Measurements from ENCODE around the gene HIVEP2. TPM values are rescaled to one million over a fixed set of nuclear protein-coding genes. Genes with fewer than 3 reads are reported as not detected.

The HIVEP2 gene
- total RNA-seq, 1 experiment from 2014 or later = 10.3 TPM

DNA sequence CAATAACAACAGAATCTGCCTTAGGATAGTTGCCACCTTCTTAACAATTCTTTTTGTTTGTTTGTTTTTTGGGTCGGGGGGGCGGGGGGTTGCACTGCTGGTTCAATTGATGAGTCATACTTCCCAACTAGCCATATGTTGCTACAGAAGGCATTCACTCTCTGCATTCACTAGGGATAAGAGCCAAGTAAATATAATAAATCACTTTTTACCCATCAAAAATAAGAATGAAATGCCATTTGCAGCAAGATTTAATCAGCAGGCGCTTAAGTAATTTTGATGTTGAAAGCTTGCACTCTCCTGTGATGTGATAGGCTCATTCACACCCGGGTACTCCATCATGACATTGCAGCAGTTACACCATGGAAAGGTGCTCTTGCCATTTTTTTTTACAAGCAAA lies 209.8 kb downstream of the HIVEP2 start:
- ChIA-PET CTCF (no interaction called here), POLR2A (no interaction called here)
- Histone ChIP-seq H3K4me1 (ENCODE audit: control insufficient read depth, insufficient read depth, low read length) (no peaks in the 10 kb centered on the region), H3K4me3 (ENCODE audit: low read depth in 2 of 2, low read length in 2 of 2) (no peak overlapping the region), H3K9me3 (ENCODE audit: control insufficient read depth, insufficient read depth, low read depth, low read length) (no peaks in the 10 kb centered on the region), H3K27me3 (ENCODE audit: control insufficient read depth, insufficient read depth, low read length) (peaks cover 2% of the 10 kb centered on the region; the same call in 1 of the 2 replicates), H3K36me3 (ENCODE audit: control insufficient read depth, insufficient read depth, low read length) (no peaks in the 10 kb centered on the region), H3K27ac (ENCODE audit: low read length) (no peak overlapping the region)
- no TSS peak for BruUV-seq (replicated peaks)
- no peak for TF ChIP-seq TCF7L2 (IDR thresholded peaks at IDR 0.05; ENCODE audit: low read depth, low read length)
- TF ChIP-seq, protein P1, sequence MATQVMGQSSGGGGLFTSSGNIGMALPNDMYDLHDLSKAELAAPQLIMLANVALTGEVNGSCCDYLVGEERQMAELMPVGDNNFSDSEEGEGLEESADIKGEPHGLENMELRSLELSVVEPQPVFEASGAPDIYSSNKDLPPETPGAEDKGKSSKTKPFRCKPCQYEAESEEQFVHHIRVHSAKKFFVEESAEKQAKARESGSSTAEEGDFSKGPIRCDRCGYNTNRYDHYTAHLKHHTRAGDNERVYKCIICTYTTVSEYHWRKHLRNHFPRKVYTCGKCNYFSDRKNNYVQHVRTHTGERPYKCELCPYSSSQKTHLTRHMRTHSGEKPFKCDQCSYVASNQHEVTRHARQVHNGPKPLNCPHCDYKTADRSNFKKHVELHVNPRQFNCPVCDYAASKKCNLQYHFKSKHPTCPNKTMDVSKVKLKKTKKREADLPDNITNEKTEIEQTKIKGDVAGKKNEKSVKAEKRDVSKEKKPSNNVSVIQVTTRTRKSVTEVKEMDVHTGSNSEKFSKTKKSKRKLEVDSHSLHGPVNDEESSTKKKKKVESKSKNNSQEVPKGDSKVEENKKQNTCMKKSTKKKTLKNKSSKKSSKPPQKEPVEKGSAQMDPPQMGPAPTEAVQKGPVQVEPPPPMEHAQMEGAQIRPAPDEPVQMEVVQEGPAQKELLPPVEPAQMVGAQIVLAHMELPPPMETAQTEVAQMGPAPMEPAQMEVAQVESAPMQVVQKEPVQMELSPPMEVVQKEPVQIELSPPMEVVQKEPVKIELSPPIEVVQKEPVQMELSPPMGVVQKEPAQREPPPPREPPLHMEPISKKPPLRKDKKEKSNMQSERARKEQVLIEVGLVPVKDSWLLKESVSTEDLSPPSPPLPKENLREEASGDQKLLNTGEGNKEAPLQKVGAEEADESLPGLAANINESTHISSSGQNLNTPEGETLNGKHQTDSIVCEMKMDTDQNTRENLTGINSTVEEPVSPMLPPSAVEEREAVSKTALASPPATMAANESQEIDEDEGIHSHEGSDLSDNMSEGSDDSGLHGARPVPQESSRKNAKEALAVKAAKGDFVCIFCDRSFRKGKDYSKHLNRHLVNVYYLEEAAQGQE (IDR thresholded peaks at IDR 0.05; ENCODE audit: insufficient read depth in 1 of 2, low read depth in 2 of 2, low read length in 1 of 2) = no peak
- TF ChIP-seq, protein P2, sequence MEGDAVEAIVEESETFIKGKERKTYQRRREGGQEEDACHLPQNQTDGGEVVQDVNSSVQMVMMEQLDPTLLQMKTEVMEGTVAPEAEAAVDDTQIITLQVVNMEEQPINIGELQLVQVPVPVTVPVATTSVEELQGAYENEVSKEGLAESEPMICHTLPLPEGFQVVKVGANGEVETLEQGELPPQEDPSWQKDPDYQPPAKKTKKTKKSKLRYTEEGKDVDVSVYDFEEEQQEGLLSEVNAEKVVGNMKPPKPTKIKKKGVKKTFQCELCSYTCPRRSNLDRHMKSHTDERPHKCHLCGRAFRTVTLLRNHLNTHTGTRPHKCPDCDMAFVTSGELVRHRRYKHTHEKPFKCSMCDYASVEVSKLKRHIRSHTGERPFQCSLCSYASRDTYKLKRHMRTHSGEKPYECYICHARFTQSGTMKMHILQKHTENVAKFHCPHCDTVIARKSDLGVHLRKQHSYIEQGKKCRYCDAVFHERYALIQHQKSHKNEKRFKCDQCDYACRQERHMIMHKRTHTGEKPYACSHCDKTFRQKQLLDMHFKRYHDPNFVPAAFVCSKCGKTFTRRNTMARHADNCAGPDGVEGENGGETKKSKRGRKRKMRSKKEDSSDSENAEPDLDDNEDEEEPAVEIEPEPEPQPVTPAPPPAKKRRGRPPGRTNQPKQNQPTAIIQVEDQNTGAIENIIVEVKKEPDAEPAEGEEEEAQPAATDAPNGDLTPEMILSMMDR (IDR thresholded peaks at IDR 0.05) = no peak
- TF ChIP-seq POLR2AphosphoS5 (IDR thresholded peaks at IDR 0.05; ENCODE audit: low read depth, low read length) = no peak
- TF ChIP-seq SIN3A (IDR thresholded peaks at IDR 0.05; ENCODE audit: borderline replicate concordance, insufficient read depth, low read depth, low read length) = no peak
- ATAC-seq = no peak
- intact Hi-C loops (cut with micrococcal nuclease; ENCODE audit: unreplicated experiment) = no loop called here
- in situ Hi-C loops (cut with HindIII; ENCODE audit: low pct_unique_long_range_greater_than_20kb, low sequenced_read_pairs) = no loop called here
- DNase-seq (ENCODE audit: low read depth, low spot score) = no peak

DNA sequence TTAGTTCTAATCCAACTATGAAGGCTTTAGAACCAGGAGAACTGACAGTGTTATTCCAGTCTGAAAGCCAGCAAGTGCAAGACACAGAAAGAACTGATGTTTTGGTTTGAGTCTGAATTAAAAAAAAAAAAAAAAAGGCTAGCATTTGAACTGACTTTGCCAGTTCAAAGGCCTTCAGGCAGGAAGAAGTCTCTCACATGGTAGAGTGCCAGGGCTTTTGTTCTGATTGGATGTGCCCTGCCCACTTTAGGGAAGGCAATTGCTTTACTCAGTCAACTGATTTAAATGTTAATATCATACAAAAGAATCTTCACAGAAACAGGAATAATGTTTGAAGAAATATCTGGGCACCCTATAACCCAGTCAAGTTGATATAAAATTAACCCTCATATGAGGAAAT lies 212.2 kb downstream of the HIVEP2 start:
- Histone ChIP-seq H3K9me3 (ENCODE audit: control insufficient read depth, insufficient read depth, low read depth, low read length) (no peaks in the 10 kb centered on the region), H3K36me3 (ENCODE audit: control insufficient read depth, insufficient read depth, low read length) (no peaks in the 10 kb centered on the region), H3K4me3 (ENCODE audit: low read depth in 2 of 2, low read length in 2 of 2) (no peak overlapping the region), H3K27ac (ENCODE audit: low read length) (no peak overlapping the region), H3K27me3 (ENCODE audit: control insufficient read depth, insufficient read depth, low read length) (peaks cover 4% of the 10 kb centered on the region; the same call in 1 of the 2 replicates), H3K4me1 (ENCODE audit: control insufficient read depth, insufficient read depth, low read length) (no peaks in the 10 kb centered on the region)
- ATAC-seq (no peak), DNase-seq (ENCODE audit: low read depth, low spot score) (no peak)
- intact Hi-C loops (cut with micrococcal nuclease; ENCODE audit: unreplicated experiment) (no loop called here), in situ Hi-C loops (cut with HindIII; ENCODE audit: low pct_unique_long_range_greater_than_20kb, low sequenced_read_pairs) (no loop called here)
- no TSS peak for BruUV-seq (replicated peaks)
- ChIA-PET CTCF (no interaction called here), POLR2A (no interaction called here)
- no peak for TF ChIP-seq POLR2AphosphoS5 (IDR thresholded peaks at IDR 0.05; ENCODE audit: low read depth, low read length)
- TF ChIP-seq TCF7L2 (IDR thresholded peaks at IDR 0.05; ENCODE audit: low read depth, low read length) = no peak
- TF ChIP-seq, protein P1 (IDR thresholded peaks at IDR 0.05; ENCODE audit: insufficient read depth in 1 of 2, low read depth in 2 of 2, low read length in 1 of 2) = no peak
- TF ChIP-seq, protein P2 (IDR thresholded peaks at IDR 0.05) = no peak
- no peak for TF ChIP-seq SIN3A (IDR thresholded peaks at IDR 0.05; ENCODE audit: borderline replicate concordance, insufficient read depth, low read depth, low read length)

Measured in Panc1 (cell line).